GM18858 (cell line): ENCODE results near the gene NARS2.
"Not testable (repeated sequence)": the region's sequence is repeated elsewhere in the genome, so short reads cannot be mapped to it uniquely, and the experiment has no call there.

ENCODE experiments used
- ATAC-seq: cut with Tn5 transposase; IDR thresholded peaks from one replicate; pipeline ENCODE4 v1.9.1; 2021; ENCODE audit not compliant: unreplicated experiment

NARS2 gene

DNA sequence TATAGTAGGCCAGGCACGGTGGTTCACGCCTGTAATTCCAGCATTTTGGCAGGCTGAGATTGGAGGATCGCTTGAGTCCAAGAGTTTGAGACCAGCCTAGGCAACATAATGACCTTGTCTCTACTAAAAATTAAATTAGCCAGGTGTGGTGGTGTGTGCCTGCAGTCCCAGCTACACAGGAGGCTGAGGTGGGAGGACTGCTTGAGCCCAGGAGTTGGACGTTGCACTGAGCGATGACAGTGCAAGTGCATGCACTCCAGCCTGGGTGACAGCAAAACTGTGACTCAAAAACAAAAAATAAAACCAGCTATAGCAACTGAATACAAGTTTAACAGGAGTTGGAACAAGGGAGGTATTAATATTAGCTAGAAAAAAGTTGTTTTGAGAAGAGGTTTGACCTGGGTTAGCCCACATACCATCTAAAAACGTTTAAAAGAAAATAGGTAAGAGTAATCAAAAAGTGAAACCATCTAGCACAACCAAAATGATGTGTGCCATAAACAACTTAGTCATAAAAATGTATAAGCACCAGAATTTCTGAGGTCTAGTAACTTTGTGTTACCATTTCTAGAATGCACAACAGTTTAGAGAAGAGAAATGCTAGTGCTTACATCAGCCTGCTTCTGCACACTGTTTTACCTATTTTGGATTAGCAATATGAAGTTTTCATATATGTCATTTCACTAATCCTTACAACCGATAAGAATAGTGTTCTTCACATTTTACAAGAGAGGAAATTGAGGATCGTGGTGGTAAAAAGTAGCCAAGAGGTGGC lies 26.5 kb downstream of the NARS2 start:
- no peak for ATAC-seq

DNA sequence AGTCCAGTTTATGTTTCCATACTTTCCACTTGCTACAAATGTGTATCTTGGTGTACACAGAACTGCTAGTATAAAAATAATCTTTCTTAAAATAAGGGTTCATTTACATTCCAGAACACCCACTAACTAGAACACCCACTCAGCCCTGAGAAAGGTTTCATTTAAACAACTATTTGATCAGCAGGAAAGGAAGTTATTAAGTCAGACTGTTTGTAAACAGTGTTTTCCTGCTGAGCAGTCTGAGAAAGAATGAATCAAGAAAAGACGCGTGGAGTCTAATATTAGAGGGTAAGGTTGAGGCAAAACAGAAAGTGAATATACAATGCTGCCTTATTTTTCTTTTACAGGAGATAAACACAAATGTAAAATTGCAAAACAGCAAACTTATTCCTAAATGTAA lies 32.7 kb downstream of the NARS2 start:
- no peak for ATAC-seq

GRCh38 chr11:78541537-78541936 lies 33.1 kb downstream of the NARS2 start:
- no peak for ATAC-seq

- no peak for ATAC-seq
These were observed 34.4 kb downstream of the NARS2 start for GRCh38 chr11:78540256-78540655.

DNA sequence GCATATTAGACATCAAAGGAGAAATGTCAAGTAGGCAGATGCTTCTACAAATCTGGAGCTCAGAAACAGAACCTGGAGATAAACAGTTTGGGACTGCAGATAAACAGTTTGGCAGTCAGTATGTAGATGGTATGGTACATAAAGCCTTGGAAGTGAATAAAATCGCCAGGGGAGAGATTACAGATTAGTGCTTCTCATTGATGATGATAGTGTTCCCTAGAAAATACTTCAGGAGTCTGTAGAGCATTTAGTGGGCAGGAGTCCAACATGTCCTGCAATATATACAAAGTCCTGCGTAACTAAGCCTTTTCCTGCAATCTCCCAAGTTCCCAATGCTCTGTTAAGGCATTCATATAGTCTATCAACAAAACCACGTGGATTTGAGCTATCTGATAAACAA lies 35.2 kb downstream of the NARS2 start:
- no peak for ATAC-seq

DNA sequence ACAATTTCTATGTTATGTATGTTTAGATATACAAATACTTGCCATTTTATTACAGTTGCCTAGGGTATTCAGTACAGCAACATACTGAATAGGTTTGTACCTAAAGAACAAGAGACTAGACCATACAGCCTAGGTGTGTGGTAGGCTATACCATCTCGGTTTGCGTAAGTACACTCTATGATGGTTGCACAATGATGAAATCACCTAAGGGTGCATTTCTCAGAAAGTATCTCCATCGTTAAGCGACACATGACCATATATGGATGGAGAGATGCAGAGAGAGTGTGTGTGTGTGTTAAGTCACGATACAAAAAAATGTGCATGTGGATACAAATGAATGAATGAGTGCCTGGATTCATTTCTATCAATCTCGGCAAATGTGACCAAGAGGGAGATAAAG lies 37.7 kb downstream of the NARS2 start:
- no peak for ATAC-seq

GRCh38 chr11:78535920-78536319 lies 38.7 kb downstream of the NARS2 start:
- no peak for ATAC-seq

- peak; percentile 39 for ATAC-seq
These were observed 39.6 kb downstream of the NARS2 start for GRCh38 chr11:78535027-78535426.

DNA sequence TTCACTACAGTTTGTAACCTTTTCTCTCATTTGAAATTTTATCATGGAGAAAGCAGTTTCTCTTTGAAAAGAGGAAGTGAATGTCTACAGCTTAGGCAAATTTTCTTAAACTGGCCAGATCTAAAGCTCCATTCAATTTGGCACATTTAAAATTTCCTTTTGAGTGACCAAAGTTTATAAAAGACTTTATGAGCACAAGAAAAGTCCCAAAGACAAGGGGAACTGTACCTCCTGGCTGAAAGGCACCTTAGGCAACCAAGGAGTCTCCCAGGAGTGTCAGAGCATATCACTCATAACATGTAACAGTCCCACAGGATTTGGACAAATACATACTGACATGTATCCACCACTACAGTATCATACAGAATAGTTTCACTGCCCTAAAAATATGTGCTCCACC lies 41.3 kb downstream of the NARS2 start:
- peak; percentile 42 for ATAC-seq

DNA sequence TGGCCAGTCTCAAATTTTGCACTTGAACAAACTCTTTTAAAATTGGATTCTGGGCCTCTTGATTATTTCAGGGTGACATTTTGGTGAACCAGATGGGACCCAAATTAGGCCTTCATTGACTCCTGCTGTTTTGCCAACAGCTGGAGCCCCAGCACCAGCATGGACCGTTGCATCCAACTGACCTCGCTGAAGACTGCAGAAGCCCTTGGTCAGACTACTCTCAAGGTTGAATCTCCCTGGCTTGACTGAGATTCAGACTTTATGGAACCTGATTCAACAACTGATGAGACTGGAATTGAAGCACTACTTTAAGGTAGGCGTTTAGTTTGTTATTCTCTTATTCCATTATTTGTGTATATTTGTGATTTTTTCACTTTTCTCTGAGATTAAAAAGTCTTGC lies 41.7 kb downstream of the NARS2 start:
- peak; percentile 29 for ATAC-seq

DNA sequence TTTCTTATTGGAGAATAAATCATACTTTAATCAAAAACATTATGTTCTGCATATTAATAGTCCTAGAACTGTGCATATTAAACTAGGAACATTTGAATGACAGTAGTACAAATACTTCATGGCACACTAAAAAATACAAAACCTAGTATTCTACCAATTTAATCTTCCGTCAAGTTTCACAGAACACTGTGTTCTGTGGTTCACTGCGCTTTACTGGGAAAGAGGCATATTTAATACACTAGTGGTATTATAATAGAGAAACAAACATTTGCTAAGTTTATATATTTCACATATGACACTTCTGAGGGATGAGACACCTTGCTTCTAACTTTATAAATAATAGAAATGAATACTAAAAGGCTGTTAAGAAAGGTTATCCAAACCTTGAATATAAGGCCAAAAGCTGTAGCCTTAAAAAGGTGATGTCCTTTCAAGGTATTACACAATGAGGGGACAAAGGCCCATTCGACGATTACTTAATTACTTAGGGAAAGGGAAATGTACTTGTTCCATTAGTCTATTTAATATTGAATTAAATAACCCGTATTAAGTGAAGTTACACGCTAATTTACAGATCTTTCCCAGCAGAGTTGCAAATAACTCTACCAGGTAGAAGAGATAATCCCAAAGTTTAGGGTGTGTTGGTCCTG lies 48.0 kb downstream of the NARS2 start:
- ATAC-seq: no peak

- ATAC-seq: no peak
These were observed 48.9 kb downstream of the NARS2 start for GRCh38 chr11:78525720-78526119.

GRCh38 chr11:78520230-78520629 lies 54.4 kb downstream of the NARS2 start:
- ATAC-seq: no peak

DNA sequence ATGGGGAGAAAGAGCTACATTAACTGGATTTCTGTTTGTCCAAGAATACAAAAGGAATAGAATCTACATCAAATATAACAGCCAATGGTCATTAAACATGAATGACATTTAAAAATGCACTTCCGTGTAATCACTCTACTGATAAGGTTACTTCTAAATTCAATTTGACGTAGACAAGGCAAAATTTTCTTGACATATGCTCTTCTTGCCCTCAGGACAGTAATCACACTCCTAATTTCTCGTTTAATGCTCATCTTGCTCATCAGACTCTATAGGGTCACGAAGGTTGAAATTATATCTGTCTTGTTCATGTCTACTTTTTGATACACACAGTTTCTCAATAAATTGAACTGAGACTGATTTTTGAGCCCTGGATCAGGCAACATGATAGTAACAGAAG lies 58.4 kb downstream of the NARS2 start:
- no peak for ATAC-seq

- ATAC-seq: no peak
These were observed 59.7 kb downstream of the NARS2 start for GRCh38 chr11:78514922-78515502.

GRCh38 chr11:78513085-78513484 lies 61.6 kb downstream of the NARS2 start:
- ATAC-seq: not testable (repeated sequence)

- ATAC-seq: no peak
These were observed 64.1 kb downstream of the NARS2 start for GRCh38 chr11:78510597-78510996.

DNA sequence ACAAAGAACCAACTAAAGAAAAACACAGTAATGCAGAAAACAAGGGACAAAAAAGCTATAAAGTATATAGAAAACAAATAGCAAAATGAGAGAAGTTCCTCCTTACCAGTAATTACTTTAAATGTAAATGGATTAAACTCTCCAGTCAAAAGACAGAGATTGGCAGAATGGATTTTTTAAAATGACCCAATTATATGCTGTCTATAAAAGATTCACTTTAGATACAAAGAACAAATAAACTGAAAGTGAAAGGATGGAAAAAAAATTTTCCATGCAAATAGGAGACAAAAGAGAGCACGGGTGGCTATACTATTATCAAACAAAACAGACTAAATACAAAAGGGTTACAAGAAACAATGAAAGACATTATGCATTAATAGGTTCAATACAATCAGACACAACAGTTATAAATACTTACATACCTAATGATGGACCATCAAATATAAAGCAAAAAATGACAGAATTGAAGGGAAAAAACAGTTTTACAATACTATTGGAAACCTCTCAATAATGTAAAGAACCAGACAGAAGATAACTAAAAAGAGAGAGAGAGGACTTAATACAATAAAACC lies 64.6 kb downstream of the NARS2 start:
- ATAC-seq: no peak

DNA sequence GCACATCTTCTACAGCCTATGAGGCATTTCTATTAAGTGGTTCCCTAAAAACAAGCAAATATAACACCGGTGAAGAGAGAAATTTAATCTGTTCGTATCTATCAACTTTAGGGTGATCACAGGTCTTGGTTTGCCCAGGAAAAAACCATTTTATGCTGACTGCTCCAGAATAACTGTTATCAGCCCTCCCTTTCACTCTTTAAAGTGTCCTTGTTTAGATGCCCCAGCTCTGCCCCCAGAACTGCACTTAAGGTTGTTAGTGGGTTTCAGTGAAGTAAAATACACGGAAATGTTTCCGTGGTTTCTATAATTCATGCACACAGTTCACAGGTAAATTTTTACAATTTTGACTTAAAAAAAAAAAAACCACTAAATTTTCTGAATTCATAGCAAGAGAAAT lies 70.0 kb downstream of the NARS2 start:
- ATAC-seq: no peak

- ATAC-seq: no peak
These were observed 70.5 kb downstream of the NARS2 start for GRCh38 chr11:78504181-78504580.

DNA sequence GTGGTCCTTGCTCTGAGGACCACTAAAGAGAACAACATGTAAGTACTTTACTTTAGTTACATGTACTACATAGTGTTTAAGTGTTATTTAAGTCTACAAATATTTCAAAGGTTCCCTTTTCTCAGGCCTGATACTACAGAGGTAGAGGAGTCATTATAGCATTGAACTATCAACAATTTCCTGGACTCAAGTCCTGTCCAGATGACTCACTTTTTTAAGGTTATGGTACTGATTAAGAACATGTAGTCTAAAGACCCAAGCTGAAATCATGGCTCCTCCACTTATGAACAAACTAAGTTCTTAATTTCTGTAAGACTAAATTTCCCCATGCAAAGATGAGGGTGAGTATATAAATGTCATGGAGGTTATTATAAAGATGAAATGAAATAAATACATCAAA lies 74.7 kb downstream of the NARS2 start:
- no peak for ATAC-seq

DNA sequence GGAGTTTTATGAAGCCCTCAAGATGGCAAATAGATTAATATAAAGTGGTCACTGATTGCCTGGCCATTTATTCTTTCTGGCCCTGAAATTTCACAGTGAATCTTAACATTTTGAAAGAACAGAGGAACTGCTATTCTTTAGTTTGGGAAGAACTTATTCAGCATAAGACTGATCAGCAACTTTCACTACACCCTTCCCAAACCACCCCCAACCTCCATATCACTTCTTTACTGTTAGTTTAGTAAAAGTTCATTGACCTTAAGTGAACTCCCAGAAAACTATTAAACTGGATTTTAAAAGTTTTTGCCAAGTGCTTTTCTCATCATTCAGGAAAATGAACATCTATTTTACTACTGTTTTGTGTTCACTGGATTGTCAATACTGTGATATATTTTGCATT lies 77.4 kb downstream of the NARS2 start:
- no peak for ATAC-seq
